ENCODE measurements around the gene EDIL3. TPM values are rescaled to one million over a fixed set of nuclear protein-coding genes. Genes with fewer than 3 reads are reported as not detected.

The EDIL3 gene
- total RNA-seq, 4 donors from 2014 or later, result 0.20 to 1.5 (median 0.75) TPM

DNA sequence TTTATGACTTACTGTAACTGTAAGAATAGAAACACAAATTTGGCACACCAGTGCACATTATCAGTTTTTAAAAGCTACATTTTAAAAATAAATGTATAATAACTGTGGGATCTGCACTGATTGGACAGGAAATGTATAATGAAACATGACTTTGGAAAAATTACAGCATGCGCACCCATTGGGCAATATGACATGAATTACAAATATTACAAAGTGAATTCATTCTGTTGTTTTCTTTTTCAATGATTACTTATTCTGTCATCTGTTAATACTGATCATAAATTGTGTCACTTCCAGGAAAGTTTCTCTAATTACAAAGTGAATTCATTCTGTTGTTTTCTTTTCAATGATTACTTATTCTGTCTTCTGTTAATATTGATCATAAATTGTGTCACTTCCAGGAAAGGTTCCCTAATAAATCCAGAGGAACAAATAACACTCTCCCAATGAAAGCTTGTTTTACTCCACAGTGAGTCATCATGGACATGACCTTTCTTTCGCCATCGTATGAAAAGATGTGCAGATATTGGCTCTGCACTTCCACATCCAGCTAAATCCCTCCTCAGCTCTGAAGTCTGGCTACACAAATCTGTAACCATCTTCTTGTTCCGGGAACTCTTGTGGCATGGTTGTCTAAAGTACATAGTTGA, 367.0 kb downstream of the EDIL3 start:
- no peak overlapping the region for H3K27ac ChIP-seq
- ATAC-seq, result no peak
- H3K4me3 ChIP-seq, result no peak overlapping the region
- no peaks in the 10 kb centered on the region for H3K4me1 ChIP-seq
- no peaks in the 10 kb centered on the region for H3K27me3 ChIP-seq
- H3K36me3 ChIP-seq, result no peaks in the 10 kb centered on the region
- intact Hi-C loops (cut with DNase I; ENCODE audit: low total_unique reads) (no loop called here), in situ Hi-C loops (cut with MboI; ENCODE audit: low sequenced_read_pairs in 4 of 4) (no loop called here)
- TF ChIP-seq CTCF (IDR thresholded peaks at IDR 0.05 in 4 of 5, conservative IDR thresholded peaks at IDR 0.05 in 1 of 5) (no peak), POLR2A (IDR thresholded peaks at IDR 0.05) (no peak)
- DNase-seq, result no peak
- no peaks in the 10 kb centered on the region for H3K9me3 ChIP-seq

DNA sequence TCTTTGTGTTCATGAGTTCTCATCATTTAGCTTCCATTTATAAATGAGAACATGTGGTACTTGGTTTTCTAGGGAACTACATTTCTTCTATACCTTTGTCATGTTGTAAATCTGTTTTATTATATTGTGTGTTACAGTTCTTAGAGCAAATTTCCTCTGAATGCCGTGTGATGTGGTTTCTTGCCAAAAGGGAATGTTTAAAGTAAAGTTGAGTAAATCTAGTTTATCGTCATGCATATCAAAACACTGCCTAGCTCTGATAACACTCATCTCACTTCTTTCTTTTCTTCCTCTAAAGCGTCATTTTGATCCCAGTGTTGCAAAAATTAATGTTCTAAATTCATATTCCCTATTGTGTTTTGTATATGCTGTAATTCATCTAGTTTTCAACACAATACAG, 368.6 kb downstream of the EDIL3 start:
- in situ Hi-C loops (cut with MboI; ENCODE audit: low sequenced_read_pairs in 4 of 4), result no loop called here
- TF ChIP-seq POLR2A (IDR thresholded peaks at IDR 0.05) (no peak), CTCF (IDR thresholded peaks at IDR 0.05 in 4 of 5, conservative IDR thresholded peaks at IDR 0.05 in 1 of 5) (no peak)

DNA sequence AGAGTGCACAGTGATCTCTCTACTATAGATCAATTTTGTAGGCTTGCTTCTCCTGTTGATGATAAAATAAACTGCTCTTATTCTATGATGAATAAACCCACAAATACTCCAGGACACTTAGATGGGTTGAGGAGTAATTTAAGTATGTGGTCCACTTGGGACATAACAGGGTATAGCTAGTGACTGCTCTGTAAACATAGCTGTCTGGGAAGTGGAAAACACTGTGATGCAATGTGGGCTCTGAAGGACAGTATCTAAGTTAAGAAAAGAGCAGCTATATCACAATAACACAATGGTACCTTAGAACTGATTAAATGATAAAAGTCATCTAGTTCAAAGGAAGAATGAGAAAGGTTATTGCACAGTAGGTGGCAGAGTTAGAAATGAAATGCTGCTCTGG, 369.7 kb downstream of the EDIL3 start:
- in situ Hi-C loops (cut with MboI; ENCODE audit: low sequenced_read_pairs in 4 of 4), result no loop called here
- DNase-seq (no peak), ATAC-seq (no peak)
- Histone ChIP-seq H3K27ac (no peak overlapping the region), H3K36me3 (no peaks in the 10 kb centered on the region), H3K4me1 (no peaks in the 10 kb centered on the region), H3K4me3 (no peak overlapping the region), H3K27me3 (no peaks in the 10 kb centered on the region), H3K9me3 (no peaks in the 10 kb centered on the region)
- TF ChIP-seq POLR2A (IDR thresholded peaks at IDR 0.05) (no peak), CTCF (IDR thresholded peaks at IDR 0.05 in 4 of 5, conservative IDR thresholded peaks at IDR 0.05 in 1 of 5) (no peak)
- intact Hi-C loops (cut with DNase I; ENCODE audit: low total_unique reads), result no loop called here

More for the DNA sequence above, 368.6 kb downstream of the EDIL3 start:
- Histone ChIP-seq H3K36me3 (no peaks in the 10 kb centered on the region), H3K9me3 (no peaks in the 10 kb centered on the region), H3K27ac (no peak overlapping the region), H3K4me3 (no peak overlapping the region), H3K4me1 (no peaks in the 10 kb centered on the region), H3K27me3 (no peaks in the 10 kb centered on the region)
- DNase-seq (no peak), ATAC-seq (no peak)
- intact Hi-C loops (cut with DNase I; ENCODE audit: low total_unique reads), result no loop called here

DNA sequence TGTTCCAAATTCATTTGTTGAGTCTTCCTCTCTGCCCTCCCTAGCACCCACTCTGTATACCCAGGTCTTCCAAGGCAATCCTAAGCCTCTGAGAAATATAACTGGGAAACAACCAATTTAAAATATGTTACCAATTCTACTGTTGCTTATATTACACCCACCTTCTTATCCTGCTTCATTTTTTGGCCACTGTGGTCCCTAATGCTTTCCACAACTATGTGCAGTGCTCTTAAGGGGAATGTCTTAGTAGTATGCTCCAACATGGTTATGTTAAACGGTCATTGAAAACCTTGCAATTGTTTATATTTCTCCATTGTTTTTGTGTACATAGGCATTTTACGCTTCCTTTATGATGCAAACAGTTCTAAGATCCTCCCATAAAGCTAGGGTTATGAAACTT, 390.9 kb downstream of the EDIL3 start:
- H3K4me3 ChIP-seq, result no peak overlapping the region
- ATAC-seq (no peak), DNase-seq (no peak)
- H3K36me3 ChIP-seq, result no peaks in the 10 kb centered on the region
- no peaks in the 10 kb centered on the region for H3K4me1 ChIP-seq
- intact Hi-C loops (cut with DNase I; ENCODE audit: low total_unique reads), result no loop called here
- no peaks in the 10 kb centered on the region for H3K27me3 ChIP-seq
- no peaks in the 10 kb centered on the region for H3K9me3 ChIP-seq
- TF ChIP-seq POLR2A (IDR thresholded peaks at IDR 0.05), result no peak
- TF ChIP-seq CTCF (IDR thresholded peaks at IDR 0.05 in 4 of 5, conservative IDR thresholded peaks at IDR 0.05 in 1 of 5), result no peak
- in situ Hi-C loops (cut with MboI; ENCODE audit: low sequenced_read_pairs in 4 of 4), result no loop called here
- no peak overlapping the region for H3K27ac ChIP-seq
